HepG2 (cell line): ENCODE results near the gene RBBP8NL. TPM values are rescaled to one million over a fixed set of nuclear protein-coding genes. Genes with fewer than 3 reads are reported as not detected.

Source experiments
- CBX5 ChIP-seq: sonication (generic); formaldehyde crosslinking; IDR thresholded peaks from 2 replicates; pipeline ENCODE4 v1.4.0; 2020; ENCODE audit warnings: missing genetic modification reagents, borderline replicate concordance
- DPF2 ChIP-seq: sonication (generic); formaldehyde crosslinking; IDR thresholded peaks from 2 replicates; pipeline ENCODE4 v1.4.0; 2020; ENCODE audit warnings: mild to moderate bottlenecking, low read depth, missing genetic modification reagents, borderline replicate concordance
- GABPB1 ChIP-seq: IDR thresholded peaks from 2 replicates; pipeline ENCODE4 v1.6.1; 2016; ENCODE audit warnings: mild to moderate bottlenecking, missing genetic modification reagents, moderate library complexity, missing compliant biosample characterization
- HMG20B ChIP-seq: conservative IDR thresholded peaks from 2 replicates; pipeline ENCODE4 v1.6.1; 2016; ENCODE audit warnings: missing genetic modification reagents, missing compliant biosample characterization
- KLF6 ChIP-seq: IDR thresholded peaks from 2 replicates; pipeline ENCODE4 v1.8.0; 2016; ENCODE audit warnings: missing biosample characterization, missing genetic modification reagents
- MLX ChIP-seq: IDR thresholded peaks from 2 replicates; pipeline ENCODE4 v1.6.1; 2016
- NFE2L1 ChIP-seq: sonication (generic); formaldehyde crosslinking; IDR thresholded peaks from 2 replicates; pipeline ENCODE4 v1.4.0; 2020; ENCODE audit warnings: missing genetic modification reagents, mild to moderate bottlenecking, borderline replicate concordance
- NFIC ChIP-seq: IDR thresholded peaks from 2 replicates; pipeline ENCODE4 v1.6.1; 2012; ENCODE audit warnings: mild to moderate bottlenecking, low read length, inconsistent platforms
- NR2C2 ChIP-seq: sonication (generic); formaldehyde crosslinking; IDR thresholded peaks from 2 replicates; pipeline ENCODE4 v1.4.0; 2020; ENCODE audit warnings: missing genetic modification reagents, mild to moderate bottlenecking, moderate library complexity, borderline replicate concordance
- SALL1 ChIP-seq: sonication (generic); formaldehyde crosslinking; IDR thresholded peaks from 2 replicates; pipeline ENCODE4 v1.8.0; 2022; ENCODE audit warnings: mild to moderate bottlenecking, missing genetic modification reagents
- ZFP36L1 ChIP-seq: sonication (generic); formaldehyde crosslinking; IDR thresholded peaks from 2 replicates; pipeline ENCODE4 v1.8.0; 2022; ENCODE audit warnings: mild to moderate bottlenecking, missing genetic modification reagents, moderate library complexity
- ZFY ChIP-seq: sonication (generic); formaldehyde crosslinking; IDR thresholded peaks from 2 replicates; pipeline ENCODE4 v1.4.0; 2020; ENCODE audit warnings: missing genetic modification reagents
- ZHX1 ChIP-seq: sonication (generic); formaldehyde crosslinking; IDR thresholded peaks from 2 replicates; pipeline ENCODE4 v1.8.1; 2022; ENCODE audit warnings: low read depth, mild to moderate bottlenecking, missing genetic modification reagents
- ZNF354B ChIP-seq: sonication (generic); formaldehyde crosslinking; IDR thresholded peaks from 2 replicates; pipeline ENCODE4 v1.8.0; 2022; ENCODE audit warnings: mild to moderate bottlenecking, missing genetic modification reagents
- ZNF44 ChIP-seq: sonication (generic); formaldehyde crosslinking; IDR thresholded peaks from 2 replicates; pipeline ENCODE4 v1.5.1; 2020; ENCODE audit warnings: mild to moderate bottlenecking, missing genetic modification reagents
- ZNF564 ChIP-seq: sonication (generic); formaldehyde crosslinking; IDR thresholded peaks from 2 replicates; pipeline ENCODE4 v1.8.1; 2023; ENCODE audit warnings: mild to moderate bottlenecking, missing genetic modification reagents
- ZNF589 ChIP-seq: sonication (generic); formaldehyde crosslinking; conservative IDR thresholded peaks from 2 replicates; pipeline ENCODE4 v1.8.0; 2022; ENCODE audit warnings: mild to moderate bottlenecking, moderate library complexity, missing genetic modification reagents
- ZNF749 ChIP-seq: sonication (generic); formaldehyde crosslinking; IDR thresholded peaks from 2 replicates; pipeline ENCODE4 v1.8.0; 2022; ENCODE audit warnings: mild to moderate bottlenecking, missing genetic modification reagents, moderate library complexity, borderline replicate concordance
- ZNF761 ChIP-seq: sonication (generic); formaldehyde crosslinking; conservative IDR thresholded peaks from 2 replicates; pipeline ENCODE4 v1.4.0; 2020; ENCODE audit warnings: mild to moderate bottlenecking, missing genetic modification reagents
- ZNF792 ChIP-seq: IDR thresholded peaks from 2 replicates; pipeline ENCODE4 v1.6.1; 2016
- polyA plus RNA-seq, 8 experiments: library from polyadenylated mRNA; depleted of rRNA in 3 of 8; stranded (reverse) in 7 of 8; unstranded in 1 of 8; fragments of >200 nt; fragmentation: Illumina TruSeq in 4 of 8; extraction: Trizol in 4 of 8; gene quantifications; 2 replicates each; pipeline versions ENCODE4 v1.2.1 to v1.2.3, GENCODE V29; 2011 to 2016; ENCODE audit warnings: low read depth in 4 of 8, missing spikeins in 1 of 8, mixed read lengths in 1 of 8; ENCODE audit not compliant: insufficient read depth in 1 of 8
- total RNA-seq, 5 experiments: library from RNA; depleted of rRNA; stranded (reverse); fragments of >200 nt; fragmentation: Illumina TruSeq; extraction: Trizol; gene quantifications; 2 replicates each; pipeline ENCODE4 v1.2.3, GENCODE V29; 2016; ENCODE audit warnings: low read depth in 1 of 5
- TF ChIP-seq, protein P1 (sequence below): IDR thresholded peaks from 2 replicates; pipeline ENCODE4 v1.4.0; 2020; ENCODE audit warnings: mild to moderate bottlenecking, missing genetic modification reagents
- TF ChIP-seq, protein P2 (sequence below): sonication (generic); formaldehyde crosslinking; IDR thresholded peaks from 2 replicates; pipeline ENCODE4 v1.5.0; 2020; ENCODE audit warnings: missing genetic modification reagents, mild to moderate bottlenecking, borderline replicate concordance

RBBP8NL gene
- total and polyA plus RNA-seq, 2 of the 13 experiments (the other 11 are each of a cell fraction or from before 2014, with no cell fraction given): 0.69 to 0.86 TPM

DNA sequence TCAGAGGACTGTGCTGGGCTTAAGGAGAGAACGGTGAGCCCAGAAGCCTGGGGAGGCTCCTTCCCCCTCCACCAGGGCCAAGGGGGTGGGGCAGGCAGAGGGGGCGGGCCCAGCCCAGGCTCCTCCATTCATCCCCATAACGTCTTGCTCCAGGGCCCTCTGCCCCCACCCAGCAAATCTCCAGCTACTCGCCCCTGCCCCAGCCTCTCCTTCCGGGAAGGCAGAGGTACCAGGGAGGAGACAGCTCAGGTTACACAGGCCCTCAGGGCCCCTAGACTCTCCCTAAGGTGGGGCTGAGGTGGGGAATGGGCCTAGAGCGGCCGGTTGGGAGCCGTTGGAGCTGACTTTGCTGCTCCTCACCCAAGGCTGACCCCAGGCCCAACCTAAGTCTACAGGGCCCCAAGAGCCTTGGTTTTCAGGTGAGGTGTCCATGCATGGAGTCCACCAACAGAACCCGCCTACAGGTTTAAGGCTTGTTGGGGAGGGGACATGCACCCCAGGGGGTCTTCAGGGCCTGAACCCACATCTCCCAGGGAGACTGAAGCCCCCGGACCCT, 61.4 kb downstream of the RBBP8NL start (continued):
- TF ChIP-seq, protein P1, sequence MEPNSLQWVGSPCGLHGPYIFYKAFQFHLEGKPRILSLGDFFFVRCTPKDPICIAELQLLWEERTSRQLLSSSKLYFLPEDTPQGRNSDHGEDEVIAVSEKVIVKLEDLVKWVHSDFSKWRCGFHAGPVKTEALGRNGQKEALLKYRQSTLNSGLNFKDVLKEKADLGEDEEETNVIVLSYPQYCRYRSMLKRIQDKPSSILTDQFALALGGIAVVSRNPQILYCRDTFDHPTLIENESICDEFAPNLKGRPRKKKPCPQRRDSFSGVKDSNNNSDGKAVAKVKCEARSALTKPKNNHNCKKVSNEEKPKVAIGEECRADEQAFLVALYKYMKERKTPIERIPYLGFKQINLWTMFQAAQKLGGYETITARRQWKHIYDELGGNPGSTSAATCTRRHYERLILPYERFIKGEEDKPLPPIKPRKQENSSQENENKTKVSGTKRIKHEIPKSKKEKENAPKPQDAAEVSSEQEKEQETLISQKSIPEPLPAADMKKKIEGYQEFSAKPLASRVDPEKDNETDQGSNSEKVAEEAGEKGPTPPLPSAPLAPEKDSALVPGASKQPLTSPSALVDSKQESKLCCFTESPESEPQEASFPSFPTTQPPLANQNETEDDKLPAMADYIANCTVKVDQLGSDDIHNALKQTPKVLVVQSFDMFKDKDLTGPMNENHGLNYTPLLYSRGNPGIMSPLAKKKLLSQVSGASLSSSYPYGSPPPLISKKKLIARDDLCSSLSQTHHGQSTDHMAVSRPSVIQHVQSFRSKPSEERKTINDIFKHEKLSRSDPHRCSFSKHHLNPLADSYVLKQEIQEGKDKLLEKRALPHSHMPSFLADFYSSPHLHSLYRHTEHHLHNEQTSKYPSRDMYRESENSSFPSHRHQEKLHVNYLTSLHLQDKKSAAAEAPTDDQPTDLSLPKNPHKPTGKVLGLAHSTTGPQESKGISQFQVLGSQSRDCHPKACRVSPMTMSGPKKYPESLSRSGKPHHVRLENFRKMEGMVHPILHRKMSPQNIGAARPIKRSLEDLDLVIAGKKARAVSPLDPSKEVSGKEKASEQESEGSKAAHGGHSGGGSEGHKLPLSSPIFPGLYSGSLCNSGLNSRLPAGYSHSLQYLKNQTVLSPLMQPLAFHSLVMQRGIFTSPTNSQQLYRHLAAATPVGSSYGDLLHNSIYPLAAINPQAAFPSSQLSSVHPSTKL (CRISPR knock-in tag): no peak
- TF ChIP-seq, protein P2, sequence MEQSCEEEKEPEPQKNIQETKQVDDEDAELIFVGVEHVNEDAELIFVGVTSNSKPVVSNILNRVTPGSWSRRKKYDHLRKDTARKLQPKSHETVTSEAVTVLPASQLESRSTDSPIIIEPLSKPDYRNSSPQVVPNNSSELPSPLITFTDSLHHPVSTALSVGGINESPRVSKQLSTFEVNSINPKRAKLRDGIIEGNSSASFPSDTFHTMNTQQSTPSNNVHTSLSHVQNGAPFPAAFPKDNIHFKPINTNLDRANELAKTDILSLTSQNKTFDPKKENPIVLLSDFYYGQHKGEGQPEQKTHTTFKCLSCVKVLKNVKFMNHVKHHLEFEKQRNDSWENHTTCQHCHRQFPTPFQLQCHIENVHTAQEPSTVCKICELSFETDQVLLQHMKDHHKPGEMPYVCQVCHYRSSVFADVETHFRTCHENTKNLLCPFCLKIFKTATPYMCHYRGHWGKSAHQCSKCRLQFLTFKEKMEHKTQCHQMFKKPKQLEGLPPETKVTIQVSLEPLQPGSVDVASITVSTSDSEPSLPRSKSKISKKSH (CRISPR knock-in tag): 0 out of 2 replicates have a peak, but pooled peaks have one; percentile 62
- TF ChIP-seq ZFY (CRISPR knock-in tag) (no peak), ZNF564 (no peak), NFE2L1 (CRISPR knock-in tag) (no peak), HMG20B (no peak), ZFP36L1 (CRISPR knock-in tag) (peak; percentile 12; the same call in 1 of the 2 replicates), GABPB1 (CRISPR knock-in tag) (no peak), MLX (no peak), ZHX1 (CRISPR knock-in tag) (no peak), ZNF589 (CRISPR knock-in tag) (no peak), ZNF792 (CRISPR knock-in tag) (no peak), ZNF44 (no peak; the same call in 1 of the 2 replicates), DPF2 (CRISPR knock-in tag) (no peak), NR2C2 (CRISPR knock-in tag) (no peak), ZNF761 (CRISPR knock-in tag) (no peak), ZNF749 (CRISPR knock-in tag) (0 out of 2 replicates have a peak, but pooled peaks have one; percentile 54), NFIC (no peak), CBX5 (CRISPR knock-in tag) (no peak), ZNF354B (CRISPR knock-in tag) (no peak), SALL1 (CRISPR knock-in tag) (no peak), KLF6 (0 out of 2 replicates have a peak, but pooled peaks have one; percentile 24)
